GM19328 (cell line): ENCODE results near the gene LPP.

Experiments
- ATAC-seq: cut with Tn5 transposase; IDR thresholded peaks from one replicate; pipeline ENCODE4 v1.9.1; 2021; ENCODE audit warnings: mild to moderate bottlenecking, moderate library complexity; ENCODE audit not compliant: unreplicated experiment

Gene LPP

DNA sequence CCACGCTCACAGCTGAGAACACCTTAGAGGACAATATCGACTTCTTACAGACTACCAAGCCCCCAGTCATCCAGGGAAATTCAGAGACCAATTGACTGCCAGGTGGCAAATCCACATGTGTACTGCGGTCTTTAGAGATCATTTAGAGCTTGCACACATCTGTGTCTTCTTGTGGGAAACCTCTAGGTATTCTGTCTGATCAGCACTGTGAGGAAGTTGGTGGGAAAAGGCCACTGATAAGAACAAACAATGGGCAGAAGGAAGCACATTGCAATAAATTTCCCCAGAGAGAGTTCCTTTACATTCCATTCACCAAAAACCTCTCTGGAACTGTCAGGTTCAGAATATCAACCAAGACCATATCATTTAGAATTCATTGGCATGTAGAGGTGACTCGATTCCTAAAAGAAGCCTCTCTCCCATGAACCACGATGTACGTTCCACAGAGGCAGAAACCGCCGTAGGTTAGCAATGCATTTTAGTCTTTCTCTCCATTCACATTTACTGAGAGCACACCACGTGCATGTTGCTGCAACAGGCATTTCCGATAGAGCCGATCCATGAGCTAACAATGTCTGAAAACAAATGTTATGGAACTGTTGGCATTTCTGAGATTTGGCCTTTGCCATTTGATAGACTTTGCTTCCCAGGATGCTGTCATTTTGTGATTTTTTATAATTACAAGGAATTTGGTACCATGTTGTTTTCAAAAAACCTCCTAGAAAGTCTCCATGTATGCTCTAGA lies 730.5 kb downstream of the LPP start:
- no peak for ATAC-seq

DNA sequence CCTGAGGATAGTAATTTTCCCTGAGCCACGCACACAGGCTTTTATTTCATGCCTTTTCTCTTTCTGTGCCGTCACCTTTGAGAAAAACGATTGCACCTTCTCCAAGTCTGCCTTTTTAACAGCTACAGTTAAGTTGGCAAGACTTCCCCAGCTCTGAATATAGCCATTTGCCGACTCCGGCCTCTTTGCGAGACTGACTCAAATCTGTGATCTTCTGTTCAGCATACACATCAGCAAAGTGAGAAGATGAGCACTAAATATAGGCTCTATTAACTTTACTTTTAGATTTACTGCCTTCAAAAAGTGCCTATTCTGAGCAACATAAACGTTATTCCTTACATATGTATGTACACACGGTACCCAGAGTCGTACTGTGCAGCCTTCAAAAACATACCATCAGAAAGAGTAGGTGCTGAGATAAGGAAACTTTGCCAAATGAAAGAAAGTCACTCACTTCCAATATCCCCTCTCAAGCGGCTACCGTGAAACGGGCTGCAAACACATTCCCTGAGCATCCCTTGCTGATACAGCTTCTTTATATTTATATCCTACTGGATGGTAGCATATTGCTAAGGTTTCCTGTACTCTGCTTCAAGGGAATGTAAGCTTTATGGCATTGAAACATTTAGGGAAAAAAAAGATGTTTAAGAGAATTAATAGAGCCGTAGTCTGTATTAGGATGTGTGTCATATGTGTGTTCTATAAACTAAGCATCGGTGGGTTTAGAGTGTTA lies 734.5 kb downstream of the LPP start:
- ATAC-seq, result no peak

DNA sequence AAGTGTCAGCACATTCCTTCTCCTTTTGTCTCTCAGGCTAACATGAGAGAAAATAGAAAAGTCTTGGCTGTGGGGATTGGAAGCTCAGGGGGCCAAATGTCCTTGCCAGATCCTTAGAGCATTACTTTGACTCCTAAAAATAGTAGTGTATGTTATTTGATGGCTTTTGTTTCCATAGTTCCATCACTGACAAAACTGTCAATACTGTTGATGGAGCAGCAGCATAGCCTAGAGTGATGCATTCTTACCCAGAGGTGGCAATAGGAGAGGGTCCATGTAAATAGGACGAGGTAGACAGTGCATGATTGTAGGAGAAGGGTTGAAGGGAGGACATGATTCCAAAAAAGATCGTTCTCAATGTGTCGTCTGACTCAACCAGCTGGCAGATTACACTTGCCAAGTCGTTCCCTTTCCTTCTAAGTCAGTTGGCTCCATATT lies 735.1 kb downstream of the LPP start:
- no peak for ATAC-seq

DNA sequence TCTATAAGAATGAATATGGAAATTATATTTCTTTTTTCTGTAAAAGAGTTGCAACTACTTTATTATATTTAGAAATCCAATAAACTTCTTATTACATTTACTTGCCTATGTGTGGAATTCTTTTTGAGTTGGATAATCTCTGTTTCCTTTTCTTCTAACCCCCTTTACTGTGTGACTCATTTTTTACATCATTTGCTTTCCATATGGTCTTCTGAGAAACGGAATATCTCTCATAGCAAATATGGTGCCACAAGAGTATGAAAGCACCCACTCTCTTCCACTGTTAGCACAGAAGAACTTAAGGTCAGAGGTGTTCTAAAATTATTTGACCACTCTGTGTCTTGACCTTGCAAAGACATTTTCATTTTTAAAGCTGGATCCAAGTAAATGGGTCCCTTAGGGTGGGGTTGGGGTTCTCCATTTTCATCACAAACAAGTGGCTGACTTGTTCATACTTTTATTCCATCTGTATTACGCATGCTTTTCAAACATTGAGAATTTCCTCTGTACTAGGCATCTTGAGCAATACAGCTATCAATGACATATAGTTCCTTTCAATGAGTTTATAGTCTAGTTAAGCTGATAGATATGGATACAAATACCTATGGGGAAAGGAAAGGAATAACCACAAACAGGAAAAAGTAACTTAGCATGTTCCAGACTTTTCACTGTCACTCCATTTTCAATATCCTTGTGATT lies 736.8 kb downstream of the LPP start:
- no peak for ATAC-seq

DNA sequence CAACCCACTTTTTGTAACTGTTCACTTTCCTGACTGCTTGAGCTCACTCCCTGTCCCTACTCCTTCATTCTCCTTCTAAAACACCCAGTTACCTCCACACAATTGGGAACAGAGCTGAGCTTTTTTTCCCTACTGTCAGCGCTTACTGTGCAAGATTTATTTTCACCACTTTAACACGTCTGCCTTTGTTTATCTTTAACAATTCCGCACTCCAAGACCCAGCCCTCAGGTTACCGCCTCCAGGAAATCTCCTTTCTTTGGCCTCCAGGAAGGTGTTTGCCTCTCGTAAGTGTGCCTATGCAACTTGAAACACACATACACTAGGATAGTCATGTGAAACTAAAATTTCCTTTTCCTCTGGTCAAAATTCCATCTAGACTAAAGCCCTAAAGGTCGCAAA lies 745.9 kb downstream of the LPP start:
- no peak for ATAC-seq

DNA sequence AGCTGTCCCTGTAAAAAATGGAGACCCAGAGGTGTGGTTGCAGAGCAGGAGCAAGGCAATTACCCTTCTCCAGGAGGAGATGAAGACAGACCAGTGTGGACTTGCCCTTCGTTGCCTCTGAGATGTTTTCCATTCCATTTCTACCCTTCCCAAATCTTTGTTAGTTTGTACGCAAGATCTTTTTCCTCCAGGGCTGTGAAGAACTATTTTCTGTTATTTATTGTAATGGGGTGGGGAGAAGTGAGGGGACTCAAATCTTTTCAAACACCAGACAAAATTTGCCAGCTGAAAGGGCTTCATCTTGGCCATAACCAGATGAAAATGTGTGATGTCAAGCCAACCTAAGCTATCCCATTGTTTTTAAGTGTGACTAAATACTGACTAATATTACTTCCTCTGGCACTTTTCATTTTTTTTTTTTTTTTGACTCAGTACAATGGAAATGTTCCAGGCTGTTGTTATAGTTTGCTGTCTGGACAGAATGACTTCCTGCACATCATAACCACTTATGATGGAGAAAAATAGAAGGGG lies 746.5 kb downstream of the LPP start:
- ATAC-seq, result no peak

DNA sequence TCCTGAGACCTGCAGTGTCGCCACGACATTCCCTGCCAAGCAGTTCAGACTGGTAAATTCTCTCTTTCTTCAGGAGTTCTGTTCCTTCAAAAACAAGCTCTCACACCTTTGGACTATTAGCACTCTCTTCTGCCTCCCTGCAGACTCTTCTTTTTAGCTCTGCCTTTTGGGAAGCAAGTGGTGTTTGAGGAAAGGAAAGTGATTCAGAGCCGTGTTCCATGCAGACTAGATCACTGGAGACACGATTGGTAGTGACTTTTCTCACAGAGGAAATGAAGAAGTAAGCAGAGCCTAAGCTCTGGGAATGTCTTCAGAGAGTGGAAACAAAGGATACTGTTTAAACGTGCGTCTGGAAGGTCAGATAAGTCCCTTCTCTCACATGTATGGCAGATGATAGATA lies 747.2 kb downstream of the LPP start:
- no peak for ATAC-seq

DNA sequence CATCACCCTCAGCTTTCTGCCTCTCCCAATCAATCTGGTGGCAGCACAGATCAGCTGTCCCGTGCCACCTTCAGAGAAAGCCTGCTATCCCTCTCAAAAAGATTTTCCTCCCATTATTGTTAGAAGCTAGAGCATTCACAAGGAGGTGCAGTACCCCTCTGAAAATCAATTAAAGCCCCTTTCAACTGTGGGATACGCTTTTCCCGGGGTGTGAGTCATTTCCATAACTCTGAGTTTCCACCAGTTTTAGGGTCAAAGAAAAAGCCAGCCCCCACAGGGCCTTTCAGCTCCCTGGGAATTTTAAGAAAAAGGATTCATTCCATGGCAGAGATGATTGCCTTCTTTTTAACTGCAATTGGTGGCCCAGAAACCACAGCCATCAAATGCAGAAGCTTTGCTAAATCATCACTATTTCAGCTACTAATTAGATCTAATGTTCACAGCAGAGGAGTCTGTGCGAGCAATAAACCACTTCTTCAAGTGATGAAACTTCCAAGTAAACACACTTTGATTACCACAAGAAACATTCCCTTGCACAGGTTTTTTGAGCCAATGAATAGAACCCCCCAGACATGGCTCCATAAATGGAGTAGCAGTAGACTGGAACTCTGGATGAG lies 747.8 kb downstream of the LPP start:
- ATAC-seq, result no peak

DNA sequence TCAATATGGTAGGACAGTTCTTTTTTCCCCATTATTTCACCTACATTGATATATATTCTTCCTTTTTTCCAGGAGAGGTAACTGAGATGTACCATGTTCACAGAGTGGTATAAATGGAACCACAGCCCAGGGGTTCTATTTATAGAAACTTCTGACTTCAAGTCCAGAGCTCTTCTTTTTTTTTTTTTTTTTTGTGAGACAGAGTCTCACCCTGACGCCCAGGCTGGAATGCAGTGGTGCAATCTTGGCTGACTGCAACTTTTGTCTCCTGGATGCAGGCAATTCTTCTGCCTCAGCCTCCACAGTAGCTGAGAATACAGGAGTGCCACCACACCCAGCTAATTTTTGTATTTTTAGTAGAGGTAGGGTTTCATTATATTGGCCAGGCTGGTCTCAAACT lies 750.7 kb downstream of the LPP start:
- no peak for ATAC-seq

DNA sequence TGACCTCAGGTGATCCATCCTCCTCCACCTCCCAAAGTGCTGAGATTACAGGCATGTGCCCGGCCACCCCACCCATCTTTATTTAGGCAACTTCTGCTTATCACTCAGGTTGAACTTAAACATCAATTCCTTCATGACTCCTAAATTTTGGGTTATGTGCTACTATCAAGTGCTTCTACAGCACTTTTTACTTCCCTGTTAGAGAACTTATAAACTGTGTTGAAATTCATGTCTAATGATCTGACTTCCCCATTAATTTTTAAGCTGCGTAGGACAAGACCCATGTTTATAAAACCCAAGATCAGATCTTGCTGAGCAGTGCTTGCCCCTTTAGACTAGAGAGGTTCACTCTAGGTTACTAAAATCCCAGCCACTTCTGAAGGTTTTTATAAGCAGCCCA lies 751.6 kb downstream of the LPP start:
- no peak for ATAC-seq

DNA sequence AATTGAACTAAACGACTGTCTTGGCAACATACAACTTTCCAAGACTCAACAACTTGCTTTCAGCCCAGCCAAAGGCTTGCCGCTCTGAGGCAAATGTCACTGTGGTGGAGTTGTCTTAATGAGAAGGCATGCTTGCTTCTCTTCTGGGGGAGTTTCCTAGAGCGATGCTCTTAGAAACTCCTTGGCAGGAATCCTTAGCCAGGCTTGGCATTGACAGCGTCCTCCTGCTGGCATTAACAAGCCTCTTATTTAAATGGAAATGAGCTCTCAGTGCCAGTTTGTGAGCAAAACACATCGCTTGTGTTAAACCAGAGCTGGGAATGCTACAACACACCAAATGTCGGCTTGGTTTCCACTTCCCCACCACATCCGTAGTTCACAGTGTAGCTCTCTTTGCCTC lies 752.3 kb downstream of the LPP start:
- no peak for ATAC-seq

DNA sequence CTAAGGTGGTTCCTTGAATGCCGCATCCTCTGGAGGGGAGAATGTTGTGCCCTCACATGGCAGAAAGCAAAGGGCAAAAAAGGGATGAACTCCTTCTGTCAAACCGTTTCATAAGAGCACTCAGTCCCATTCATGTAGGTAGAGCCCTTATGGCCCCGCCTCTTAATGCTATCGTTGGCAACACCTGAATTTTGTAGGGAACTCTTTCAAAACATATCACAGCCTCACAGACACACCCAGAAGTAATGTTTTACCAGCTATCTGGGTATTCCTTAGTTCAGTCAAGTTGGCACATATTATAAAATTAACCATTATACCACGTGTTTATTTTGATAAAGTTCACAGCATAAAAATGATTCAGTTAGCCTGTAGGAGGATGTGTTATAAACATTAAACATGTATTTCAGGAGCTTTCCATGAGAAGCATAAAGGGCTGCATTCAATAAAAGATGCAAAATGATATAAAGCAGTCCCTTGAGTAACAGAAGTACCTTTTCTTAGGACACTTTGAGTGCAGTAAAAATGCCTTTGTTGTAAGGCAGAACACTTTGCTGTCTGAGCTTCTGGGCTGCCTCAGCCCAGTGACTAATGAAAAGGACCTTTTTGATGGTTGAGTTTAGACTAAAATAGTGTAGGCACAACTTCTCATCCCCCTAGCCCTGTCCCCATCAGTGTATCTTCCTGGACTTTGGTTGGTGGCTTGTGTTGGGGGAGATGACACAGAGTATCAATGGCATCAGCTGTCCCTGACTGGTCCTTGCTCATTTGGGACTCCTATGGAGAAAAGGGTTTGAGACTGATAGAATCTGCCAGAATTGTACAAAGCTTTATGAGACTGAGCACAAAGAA lies 754.3 kb downstream of the LPP start:
- ATAC-seq, result no peak

DNA sequence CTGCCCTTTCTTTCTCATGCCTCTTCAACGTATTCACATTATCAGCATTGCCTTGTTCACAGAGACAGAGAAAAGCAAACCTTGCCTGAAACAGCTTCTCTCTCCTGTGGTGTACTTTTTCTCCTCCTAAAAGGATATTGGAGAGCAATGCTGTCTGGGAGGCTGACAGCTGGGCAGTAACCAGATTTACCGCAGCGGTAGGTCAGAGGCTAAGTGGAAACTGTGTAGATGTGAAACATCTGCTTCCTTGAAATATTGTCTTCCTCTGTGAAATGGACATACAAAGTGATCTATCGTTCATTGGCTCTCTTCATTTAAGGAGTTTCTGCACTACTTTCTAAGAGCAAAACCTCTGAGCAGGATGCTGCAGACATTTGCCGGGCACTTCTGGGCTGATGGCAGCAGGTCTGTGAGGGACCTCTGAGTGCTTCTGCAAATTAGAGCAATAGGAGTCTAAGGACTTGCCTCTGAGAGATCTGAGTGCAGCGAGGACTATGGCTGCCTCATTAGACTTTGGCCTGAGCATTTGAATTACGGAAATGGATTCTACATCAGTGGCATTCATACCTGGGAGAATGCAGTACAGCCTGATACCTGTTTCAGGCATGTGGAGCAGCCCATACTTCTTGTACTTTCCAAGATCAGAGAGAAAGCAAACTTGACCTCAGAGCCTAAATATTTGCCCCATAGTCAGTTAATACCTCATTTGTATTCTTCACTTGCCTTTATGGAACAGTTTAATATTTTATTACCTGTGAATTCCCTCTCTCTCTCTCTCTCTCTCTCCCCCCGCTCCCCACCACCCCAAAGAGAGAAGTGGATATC lies 757.3 kb downstream of the LPP start:
- ATAC-seq, result no peak

DNA sequence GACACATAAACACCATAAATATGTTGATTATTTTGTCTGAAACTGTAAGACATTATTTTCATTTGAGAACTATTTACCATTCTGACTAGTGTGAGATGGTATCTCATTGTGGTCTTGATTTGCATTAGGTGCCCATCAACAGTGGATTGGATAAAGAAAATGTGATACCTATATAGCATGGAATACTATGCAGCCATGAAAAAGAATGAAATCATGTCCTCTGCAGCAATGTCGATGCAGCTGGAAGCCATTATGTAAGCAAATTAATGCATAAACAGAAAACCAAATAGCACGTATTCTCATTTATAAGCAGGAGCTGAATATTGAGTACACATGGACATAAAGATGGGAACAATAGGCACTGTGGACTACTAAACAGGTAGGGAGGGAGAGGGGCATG lies 759.1 kb downstream of the LPP start:
- ATAC-seq, result no peak

DNA sequence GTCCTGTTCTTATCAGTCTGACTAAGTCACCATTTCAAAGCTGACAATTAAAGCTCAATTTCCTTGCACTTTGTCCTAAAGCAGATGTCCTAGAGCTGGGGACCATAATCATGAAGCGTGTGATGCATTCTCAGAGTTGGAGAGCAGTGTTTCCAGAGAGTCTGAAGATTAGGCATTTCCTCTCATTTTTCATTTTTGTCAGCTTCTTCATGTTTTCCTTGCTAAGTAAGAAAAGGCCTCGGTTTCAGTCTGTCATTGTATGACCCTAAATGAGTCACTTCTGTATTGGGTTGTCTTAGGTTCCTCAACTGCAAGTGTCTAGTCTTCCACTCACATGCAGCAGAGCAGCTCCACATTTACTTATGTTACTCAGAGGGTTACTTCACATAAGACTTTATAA lies 760.6 kb downstream of the LPP start:
- ATAC-seq, result no peak

DNA sequence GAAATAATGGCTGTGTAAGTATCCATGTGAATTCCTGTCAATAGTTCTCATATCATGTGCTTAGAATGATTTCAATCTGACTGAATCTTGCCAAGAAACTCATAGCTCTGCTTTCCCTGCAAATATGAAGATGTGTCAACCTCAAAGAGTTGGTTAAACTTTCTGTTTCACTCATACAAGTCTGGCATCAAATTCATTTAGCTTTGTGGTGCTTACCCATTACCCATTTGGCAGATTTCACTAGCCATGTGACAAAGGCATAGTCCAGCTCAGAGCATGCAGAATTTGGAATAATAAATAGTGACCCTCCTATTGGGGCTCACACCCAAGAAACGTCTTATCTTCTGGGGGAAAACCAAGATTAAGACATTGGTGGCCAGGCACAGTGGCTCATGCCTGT lies 761.2 kb downstream of the LPP start:
- ATAC-seq, result no peak

DNA sequence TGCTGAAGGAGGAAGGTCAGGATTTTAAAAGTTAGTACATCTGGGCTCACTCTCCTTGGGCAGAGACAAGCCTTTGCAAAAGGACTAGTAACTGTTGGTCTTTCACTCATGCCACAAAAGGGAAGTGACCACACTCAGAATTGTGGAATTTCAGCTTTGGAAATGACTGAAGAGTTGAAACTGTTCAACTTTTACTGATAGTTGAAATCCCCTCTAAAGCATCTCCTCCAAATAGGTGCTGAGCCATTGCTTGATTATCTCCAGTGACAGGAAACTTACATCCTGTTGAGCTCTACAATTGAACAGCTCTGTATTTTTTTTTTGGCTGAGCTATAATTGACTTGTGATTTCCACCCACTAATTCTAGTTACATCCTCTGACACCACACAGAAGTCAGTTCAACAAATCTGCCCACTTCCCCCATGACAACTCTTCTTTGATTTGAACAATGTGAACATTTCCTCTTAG lies 763.0 kb downstream of the LPP start:
- ATAC-seq, result no peak

DNA sequence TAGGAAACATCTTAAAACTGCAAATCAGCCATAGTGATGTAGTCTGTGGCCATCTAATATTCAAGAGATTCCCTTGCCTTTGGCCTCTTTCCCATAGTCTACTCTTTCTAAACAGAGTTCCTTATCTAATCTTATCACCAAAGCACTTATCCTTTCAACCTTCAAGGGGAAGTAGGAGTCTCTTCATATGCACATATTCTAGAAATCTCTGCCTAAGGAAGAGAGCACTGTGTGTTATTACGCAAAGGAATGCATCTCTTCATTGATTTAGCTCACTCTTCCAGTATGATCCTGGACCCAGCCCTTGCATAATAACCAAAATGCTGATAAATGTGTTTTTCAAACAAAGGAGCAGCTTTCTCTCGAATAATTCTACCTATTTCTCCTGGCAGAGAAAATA lies 764.1 kb downstream of the LPP start:
- ATAC-seq, result no peak

DNA sequence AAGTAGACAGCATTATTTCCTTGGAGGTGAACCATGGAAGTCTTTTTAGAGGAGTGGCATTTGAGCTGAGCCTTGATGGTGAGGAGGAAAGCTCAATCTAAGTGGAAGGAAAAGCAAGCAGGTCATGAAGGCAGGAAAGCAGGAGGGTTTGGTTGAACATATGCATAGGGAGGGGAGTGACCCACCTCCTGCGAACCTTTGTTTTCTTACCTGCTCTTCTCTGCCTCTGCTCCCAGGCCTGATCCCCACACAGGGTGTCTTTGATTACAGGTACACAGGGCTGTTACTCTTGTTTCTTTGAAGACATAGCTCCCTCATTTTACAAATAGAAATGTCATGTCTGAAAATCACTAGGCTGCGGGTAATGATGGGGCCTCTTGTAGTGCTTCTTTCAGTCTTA lies 769.7 kb downstream of the LPP start:
- no peak for ATAC-seq
